Liver (tissue), 3 donors: ENCODE measurements around the gene TPD52L1.

ENCODE experiments used
- FOXA1 ChIP-seq: IDR thresholded peaks from 2 replicates; pipeline ENCODE4 v1.6.1; 2016; ENCODE audit warnings: antibody characterized with exemption
- GABPA ChIP-seq, 2 donors: IDR thresholded peaks in 1 of 2; conservative IDR thresholded peaks in 1 of 2; 2 replicates each; pipeline ENCODE4 v1.6.1; 2016; ENCODE audit warnings: antibody characterized with exemption in 2 of 2, mild to moderate bottlenecking in 1 of 2, moderate library complexity in 1 of 2
- SP1 ChIP-seq: IDR thresholded peaks from 2 replicates; pipeline ENCODE4 v1.6.1; 2018; ENCODE audit warnings: antibody characterized with exemption, mild to moderate bottlenecking
- TAF1 ChIP-seq: conservative IDR thresholded peaks from 2 replicates; pipeline ENCODE4 v1.6.1; 2016; ENCODE audit warnings: antibody characterized with exemption, mild to moderate bottlenecking
- YY1 ChIP-seq: IDR thresholded peaks from 2 replicates; pipeline ENCODE4 v1.6.1; 2016; ENCODE audit warnings: antibody characterized with exemption, mild to moderate bottlenecking
- TF ChIP-seq, protein P1 (sequence below): IDR thresholded peaks from 2 replicates; pipeline ENCODE4 v1.6.1; 2016; ENCODE audit warnings: antibody characterized with exemption, mild to moderate bottlenecking
- TF ChIP-seq, protein P2 (sequence below): fragments of 150-350 bp; IDR thresholded peaks from 2 replicates; pipeline ENCODE4 v1.5.1; 2017; ENCODE audit warnings: improper control_type of control experiment, low read depth, low read length; ENCODE audit not compliant: missing input control
- TF ChIP-seq, protein P3 (sequence below): IDR thresholded peaks from 2 replicates; pipeline ENCODE4 v1.6.1; 2016; ENCODE audit warnings: antibody characterized with exemption
- donor health status: healthy.
- donor health status: healthy.

DNA sequence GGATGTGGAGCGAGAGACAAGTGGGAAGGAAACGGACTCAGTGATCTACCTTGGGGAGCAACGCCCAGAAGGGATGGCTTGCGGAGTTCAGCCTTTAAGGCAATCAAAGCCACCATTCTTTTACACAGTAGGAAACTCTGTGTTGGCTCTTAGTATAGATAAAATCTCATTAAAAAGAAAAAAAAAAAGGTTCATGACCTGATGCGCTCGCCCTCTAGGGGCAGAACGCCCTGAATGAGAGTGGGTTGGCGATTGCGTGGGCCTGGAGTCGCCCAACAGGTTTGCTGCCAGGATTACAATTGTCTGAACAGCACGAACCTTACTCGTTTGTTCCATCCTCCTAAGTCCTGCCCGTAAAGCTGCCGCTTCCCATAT is 1.2 kb downstream of the TPD52L1 start:
- TF ChIP-seq FOXA1 (no peak), GABPA (IDR thresholded peaks at IDR 0.05 in 1 of 2, conservative IDR thresholded peaks at IDR 0.05 in 1 of 2) (no peak), YY1 (peak; percentile 53), SP1 (peak; percentile 24), TAF1 (no peak)
- TF ChIP-seq, protein P1, sequence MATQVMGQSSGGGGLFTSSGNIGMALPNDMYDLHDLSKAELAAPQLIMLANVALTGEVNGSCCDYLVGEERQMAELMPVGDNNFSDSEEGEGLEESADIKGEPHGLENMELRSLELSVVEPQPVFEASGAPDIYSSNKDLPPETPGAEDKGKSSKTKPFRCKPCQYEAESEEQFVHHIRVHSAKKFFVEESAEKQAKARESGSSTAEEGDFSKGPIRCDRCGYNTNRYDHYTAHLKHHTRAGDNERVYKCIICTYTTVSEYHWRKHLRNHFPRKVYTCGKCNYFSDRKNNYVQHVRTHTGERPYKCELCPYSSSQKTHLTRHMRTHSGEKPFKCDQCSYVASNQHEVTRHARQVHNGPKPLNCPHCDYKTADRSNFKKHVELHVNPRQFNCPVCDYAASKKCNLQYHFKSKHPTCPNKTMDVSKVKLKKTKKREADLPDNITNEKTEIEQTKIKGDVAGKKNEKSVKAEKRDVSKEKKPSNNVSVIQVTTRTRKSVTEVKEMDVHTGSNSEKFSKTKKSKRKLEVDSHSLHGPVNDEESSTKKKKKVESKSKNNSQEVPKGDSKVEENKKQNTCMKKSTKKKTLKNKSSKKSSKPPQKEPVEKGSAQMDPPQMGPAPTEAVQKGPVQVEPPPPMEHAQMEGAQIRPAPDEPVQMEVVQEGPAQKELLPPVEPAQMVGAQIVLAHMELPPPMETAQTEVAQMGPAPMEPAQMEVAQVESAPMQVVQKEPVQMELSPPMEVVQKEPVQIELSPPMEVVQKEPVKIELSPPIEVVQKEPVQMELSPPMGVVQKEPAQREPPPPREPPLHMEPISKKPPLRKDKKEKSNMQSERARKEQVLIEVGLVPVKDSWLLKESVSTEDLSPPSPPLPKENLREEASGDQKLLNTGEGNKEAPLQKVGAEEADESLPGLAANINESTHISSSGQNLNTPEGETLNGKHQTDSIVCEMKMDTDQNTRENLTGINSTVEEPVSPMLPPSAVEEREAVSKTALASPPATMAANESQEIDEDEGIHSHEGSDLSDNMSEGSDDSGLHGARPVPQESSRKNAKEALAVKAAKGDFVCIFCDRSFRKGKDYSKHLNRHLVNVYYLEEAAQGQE, result no peak
- TF ChIP-seq, protein P2, sequence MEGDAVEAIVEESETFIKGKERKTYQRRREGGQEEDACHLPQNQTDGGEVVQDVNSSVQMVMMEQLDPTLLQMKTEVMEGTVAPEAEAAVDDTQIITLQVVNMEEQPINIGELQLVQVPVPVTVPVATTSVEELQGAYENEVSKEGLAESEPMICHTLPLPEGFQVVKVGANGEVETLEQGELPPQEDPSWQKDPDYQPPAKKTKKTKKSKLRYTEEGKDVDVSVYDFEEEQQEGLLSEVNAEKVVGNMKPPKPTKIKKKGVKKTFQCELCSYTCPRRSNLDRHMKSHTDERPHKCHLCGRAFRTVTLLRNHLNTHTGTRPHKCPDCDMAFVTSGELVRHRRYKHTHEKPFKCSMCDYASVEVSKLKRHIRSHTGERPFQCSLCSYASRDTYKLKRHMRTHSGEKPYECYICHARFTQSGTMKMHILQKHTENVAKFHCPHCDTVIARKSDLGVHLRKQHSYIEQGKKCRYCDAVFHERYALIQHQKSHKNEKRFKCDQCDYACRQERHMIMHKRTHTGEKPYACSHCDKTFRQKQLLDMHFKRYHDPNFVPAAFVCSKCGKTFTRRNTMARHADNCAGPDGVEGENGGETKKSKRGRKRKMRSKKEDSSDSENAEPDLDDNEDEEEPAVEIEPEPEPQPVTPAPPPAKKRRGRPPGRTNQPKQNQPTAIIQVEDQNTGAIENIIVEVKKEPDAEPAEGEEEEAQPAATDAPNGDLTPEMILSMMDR, result peak; percentile 46
- TF ChIP-seq, protein P3, sequence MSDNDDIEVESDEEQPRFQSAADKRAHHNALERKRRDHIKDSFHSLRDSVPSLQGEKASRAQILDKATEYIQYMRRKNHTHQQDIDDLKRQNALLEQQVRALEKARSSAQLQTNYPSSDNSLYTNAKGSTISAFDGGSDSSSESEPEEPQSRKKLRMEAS, result no peak
